Cardiac fibroblast (primary cell): ENCODE measurements around the gene LRBA.
"Not testable (repeated sequence)": the region's sequence is repeated elsewhere in the genome, so short reads cannot be mapped to it uniquely, and the experiment has no call there.

Experiments used
- DNase-seq, 2 donors: peaks; one replicate each; pipeline versions ENCODE4 v3.0.0 to v3.0.0-alpha.2; 2010; ENCODE audit warnings: low read depth in 2 of 2
- H3K4me3 ChIP-seq, 2 donors: replicated peaks in 1 of 2; 1 replicate in 1 of 2; 2 replicates in 1 of 2; pipeline ENCODE4 v1.5.1; 2011; ENCODE audit warnings: low read depth in 2 of 2, low read length in 2 of 2, mild to moderate bottlenecking in 2 of 2, moderate library complexity in 1 of 2
- TF ChIP-seq, protein P1 (sequence below): IDR thresholded peaks from one replicate; pipeline ENCODE4 v1.5.1; 2011; ENCODE audit warnings: low read depth, mild to moderate bottlenecking, low read length, inconsistent platforms

LRBA gene

DNA sequence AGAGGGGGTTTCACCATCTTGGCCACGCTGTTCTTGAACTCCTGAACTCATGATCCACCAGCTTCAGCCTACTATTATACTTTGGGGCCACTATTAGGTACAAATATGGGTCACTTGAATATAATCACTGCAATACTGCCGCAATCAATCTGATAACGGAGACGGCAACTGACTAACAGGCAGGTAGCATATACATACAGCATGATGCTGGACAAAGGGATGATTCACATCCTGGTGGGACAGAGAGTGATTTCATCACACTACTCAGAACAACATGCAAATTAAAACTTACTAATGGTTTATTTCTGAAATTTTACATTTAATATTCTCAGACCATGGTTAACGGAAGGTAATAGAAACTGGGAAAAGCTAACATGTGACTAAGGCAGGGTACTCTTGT is 10.9 kb downstream of the LRBA start:
- DNase-seq = peak; percentile 31 to 82
- TF ChIP-seq, protein P1, sequence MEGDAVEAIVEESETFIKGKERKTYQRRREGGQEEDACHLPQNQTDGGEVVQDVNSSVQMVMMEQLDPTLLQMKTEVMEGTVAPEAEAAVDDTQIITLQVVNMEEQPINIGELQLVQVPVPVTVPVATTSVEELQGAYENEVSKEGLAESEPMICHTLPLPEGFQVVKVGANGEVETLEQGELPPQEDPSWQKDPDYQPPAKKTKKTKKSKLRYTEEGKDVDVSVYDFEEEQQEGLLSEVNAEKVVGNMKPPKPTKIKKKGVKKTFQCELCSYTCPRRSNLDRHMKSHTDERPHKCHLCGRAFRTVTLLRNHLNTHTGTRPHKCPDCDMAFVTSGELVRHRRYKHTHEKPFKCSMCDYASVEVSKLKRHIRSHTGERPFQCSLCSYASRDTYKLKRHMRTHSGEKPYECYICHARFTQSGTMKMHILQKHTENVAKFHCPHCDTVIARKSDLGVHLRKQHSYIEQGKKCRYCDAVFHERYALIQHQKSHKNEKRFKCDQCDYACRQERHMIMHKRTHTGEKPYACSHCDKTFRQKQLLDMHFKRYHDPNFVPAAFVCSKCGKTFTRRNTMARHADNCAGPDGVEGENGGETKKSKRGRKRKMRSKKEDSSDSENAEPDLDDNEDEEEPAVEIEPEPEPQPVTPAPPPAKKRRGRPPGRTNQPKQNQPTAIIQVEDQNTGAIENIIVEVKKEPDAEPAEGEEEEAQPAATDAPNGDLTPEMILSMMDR = no peak
- no peak overlapping the region for H3K4me3 ChIP-seq

DNA sequence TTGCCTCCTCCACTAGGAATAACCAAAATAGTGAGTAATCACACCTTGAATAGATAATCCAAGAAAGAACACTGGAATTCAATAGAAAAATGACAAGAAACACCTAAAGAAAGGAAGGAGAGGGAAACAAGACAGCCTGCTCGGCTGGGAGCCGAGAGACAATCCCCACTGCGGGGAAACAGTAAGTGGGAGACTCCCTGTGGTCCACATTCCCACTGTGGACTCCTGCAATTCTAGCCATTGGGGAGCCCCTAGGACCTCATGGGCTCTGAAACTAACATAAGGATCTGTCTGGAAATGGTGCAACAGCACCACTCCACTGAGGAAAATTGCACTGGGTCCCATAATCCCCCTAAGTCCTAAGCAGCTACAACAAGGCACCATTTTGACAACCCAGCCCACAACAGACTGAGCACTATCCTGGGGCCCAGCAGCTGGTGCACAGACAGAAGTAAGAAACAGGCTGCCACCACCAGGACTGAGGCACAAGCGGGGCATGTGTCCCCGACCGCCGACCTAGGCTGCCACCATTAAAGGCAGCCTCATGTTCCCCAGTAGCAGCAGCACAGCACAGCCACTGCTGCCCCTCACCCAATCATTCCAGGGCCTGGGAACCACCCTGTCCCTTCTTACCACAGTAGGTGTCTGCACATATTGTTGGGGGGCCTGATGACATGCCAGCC is 14.2 kb downstream of the LRBA start:
- TF ChIP-seq, protein P1 = no peak
- no peak for DNase-seq
- no peak overlapping the region for H3K4me3 ChIP-seq

GRCh38 chr4:150999086-150999485 is 16.0 kb downstream of the LRBA start:
- no peak overlapping the region for H3K4me3 ChIP-seq
- TF ChIP-seq, protein P1 = no peak
- no peak for DNase-seq

GRCh38 chr4:150997141-150997540 is 17.9 kb downstream of the LRBA start:
- H3K4me3 ChIP-seq = no peak overlapping the region
- peak in 1 of 2 donors; percentile 22 for DNase-seq
- TF ChIP-seq, protein P1 = no peak

- no peak overlapping the region for H3K4me3 ChIP-seq
- TF ChIP-seq, protein P1 = no peak
- DNase-seq = peak in 1 of 2 donors; percentile 10
These were observed 20.4 kb downstream of the LRBA start for GRCh38 chr4:150994721-150995120.

- DNase-seq, H3K4me3 ChIP-seq: not testable (repeated sequence)
These were observed 21.5 kb downstream of the LRBA start for GRCh38 chr4:150993577-150993976.

DNA sequence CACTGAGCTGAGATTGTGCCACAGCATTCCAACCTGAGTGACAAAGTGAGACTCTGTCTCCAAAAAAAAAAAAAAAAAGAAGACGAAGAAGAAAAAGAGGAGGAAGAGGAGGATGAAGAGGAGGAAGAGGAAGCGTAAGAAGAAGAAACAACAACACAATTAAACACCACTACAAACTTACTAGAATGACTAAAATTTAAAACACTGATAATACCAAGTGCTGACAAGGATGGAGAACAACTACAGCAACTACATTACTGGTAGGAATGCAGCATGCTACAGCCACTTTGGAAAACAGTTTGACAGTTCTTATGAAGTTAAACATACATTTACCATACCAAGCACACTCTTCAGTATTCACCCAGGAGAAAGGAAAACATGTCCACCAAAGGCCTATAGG is 24.1 kb downstream of the LRBA start:
- no peak for DNase-seq
- TF ChIP-seq, protein P1 = no peak
- no peak overlapping the region for H3K4me3 ChIP-seq
